K562 (cell line): ENCODE results near the gene NYAP2. TPM values are rescaled to one million over a fixed set of nuclear protein-coding genes. Genes with fewer than 3 reads are reported as not detected.

ENCODE experiments used
- ATAC-seq: fragments of 200-7000 bp; cut with Tn5 transposase; 3 replicates; pipeline ENCODE4 v1.9.1; 2020; ENCODE audit warnings: moderate library complexity
- BruUV-seq: library from RNA; stranded (reverse); fragments of 400-500 nt; replicated peaks from 2 replicates; lab custom pipeline; 2021; lab: Mats Ljungman, UMichigan
- CTCF ChIA-PET: fragments of 300-600 bp; formaldehyde crosslinking; extraction: SDS; loops from one replicate; lab custom pipeline; 2021; ENCODE audit warnings: low intra/inter-chr PET ratio; lab: Yijun Ruan, JAX
- POLR2A ChIA-PET: fragments of 300-600, 350-650 bp; sonication (Branson Sonifier 250); formaldehyde crosslinking; extraction: SDS; loops from one replicate; lab custom pipeline; 2021; ENCODE audit warnings: antibody characterized with exemption, inconsistent platforms; lab: Yijun Ruan, JAX
- DNase-seq, 4 experiments: peaks; one replicate each; pipeline versions ENCODE4 v3.0.0 to v3.0.0-alpha.2; 2011 to 2018; ENCODE audit warnings: low spot score in 3 of 4, mixed read lengths in 3 of 4; ENCODE audit errors: extremely low read depth in 1 of 4
- FAIRE-seq: peaks from 2 replicates; lab custom pipeline; 2011; peaks lifted over from hg19 to GRCh38; lab: Jason Lieb, UNC
- H2AFZ ChIP-seq: 2 replicates; pipeline ENCODE4 v1.6.0; 2011; ENCODE audit warnings: low read depth, low read length, control low read depth, inconsistent platforms
- H3K27ac ChIP-seq: fragments of 200-600 bp; 3 replicates; pipeline ENCODE4 v1.8.0; 2011; ENCODE audit warnings: low read depth, mild to moderate bottlenecking, control low read depth, inconsistent platforms, low read length, moderate library complexity, mixed read lengths; ENCODE audit errors: extremely low read depth
- H3K27me3 ChIP-seq, 2 experiments: fragments of 300-600 bp in 1 of 2; 2 replicates in 1 of 2; 3 replicates in 1 of 2; pipeline versions ENCODE4 v1.6.0 to v1.8.0; 2011; ENCODE audit warnings: inconsistent platforms in 2 of 2, low read length in 2 of 2, mild to moderate bottlenecking in 1 of 2, mixed read lengths in 1 of 2, moderate library complexity in 1 of 2; ENCODE audit not compliant: control insufficient read depth in 2 of 2, insufficient read depth in 2 of 2
- H3K36me3 ChIP-seq: fragments of 300-600 bp; 3 replicates; pipeline ENCODE4 v1.8.0; 2011; ENCODE audit warnings: mild to moderate bottlenecking, low read length, inconsistent platforms; ENCODE audit not compliant: control insufficient read depth, insufficient read depth
- H3K4me1 ChIP-seq, 2 experiments: fragments of 200-600 bp in 1 of 2; replicated peaks in 1 of 2; 2 replicates in 1 of 2; 3 replicates in 1 of 2; pipeline versions ENCODE4 v1.5.1 to v1.8.0; 2011; ENCODE audit warnings: inconsistent platforms in 2 of 2, low read length in 2 of 2, mild to moderate bottlenecking in 1 of 2, mixed read lengths in 1 of 2, moderate library complexity in 1 of 2; ENCODE audit not compliant: control insufficient read depth in 2 of 2, insufficient read depth in 2 of 2
- H3K4me2 ChIP-seq: 2 replicates; pipeline ENCODE4 v1.6.1; 2011; ENCODE audit warnings: low read length, control low read depth, inconsistent platforms, mixed read lengths; ENCODE audit not compliant: insufficient read depth
- H3K4me3 ChIP-seq: fragments of 200-600 bp; sonication (generic), shearing (Covaris generic); 2 replicates; pipeline ENCODE4 v1.5.1; 2016; ENCODE audit warnings: control low read depth, inconsistent platforms
- H3K79me2 ChIP-seq: fragments of 200-600 bp; 3 replicates; pipeline ENCODE4 v1.8.0; 2011; ENCODE audit warnings: low read length, inconsistent platforms; ENCODE audit not compliant: control insufficient read depth, insufficient read depth
- H3K9ac ChIP-seq, 2 experiments: 2 replicates each; pipeline versions ENCODE4 v1.6.0 to v1.6.1; 2011; ENCODE audit warnings: low read depth in 2 of 2, low read length in 2 of 2, control low read depth in 1 of 2, inconsistent platforms in 1 of 2, mild to moderate bottlenecking in 1 of 2, mixed read lengths in 1 of 2; ENCODE audit not compliant: insufficient read depth in 1 of 2
- H3K9me1 ChIP-seq: one replicate; pipeline ENCODE4 v1.6.0; 2011; ENCODE audit warnings: inconsistent platforms, mild to moderate bottlenecking, low read length, moderate library complexity; ENCODE audit not compliant: control insufficient read depth, insufficient read depth
- H3K9me3 ChIP-seq: replicated peaks from 2 replicates; pipeline ENCODE4 v1.5.1; 2011; ENCODE audit warnings: low read depth, low read length, inconsistent platforms; ENCODE audit not compliant: control insufficient read depth, insufficient read depth
- H4K20me1 ChIP-seq: replicated peaks from 2 replicates; pipeline ENCODE4 v1.6.1; 2011; ENCODE audit warnings: low read length, inconsistent platforms, mixed read lengths; ENCODE audit not compliant: control insufficient read depth, insufficient read depth
- IRF9 ChIP-seq: fragments of 450-650 bp; IDR thresholded peaks from 2 replicates; pipeline ENCODE4 v1.6.1; 2016; ENCODE audit warnings: missing biosample characterization, missing genetic modification characterization
- MAZ ChIP-seq, 2 experiments: fragments of 450-650 bp in 1 of 2; sonication (generic) in 1 of 2; formaldehyde crosslinking; IDR thresholded peaks in 1 of 2; conservative IDR thresholded peaks in 1 of 2; 2 replicates each; pipeline versions ENCODE4 v1.4.0 to v1.5.0; 2020; ENCODE audit warnings: mild to moderate bottlenecking in 1 of 2, missing genetic modification reagents in 1 of 2
- MTA1 ChIP-seq: fragments of 450-650 bp; IDR thresholded peaks from 2 replicates; pipeline ENCODE4 v1.6.1; 2017; ENCODE audit warnings: borderline replicate concordance
- RFX1 ChIP-seq: fragments of 450-650 bp; IDR thresholded peaks from 2 replicates; pipeline ENCODE4 v1.6.1; 2016; ENCODE audit warnings: mild to moderate bottlenecking, moderate library complexity
- TBL1XR1 ChIP-seq, 2 experiments: IDR thresholded peaks; 2 replicates each; pipeline ENCODE4 v1.6.1; 2012; ENCODE audit warnings: improper control_type of control experiment in 2 of 2, low read length in 2 of 2, mild to moderate bottlenecking in 1 of 2
- TEAD2 ChIP-seq: fragments of 450-650 bp; IDR thresholded peaks from 2 replicates; pipeline ENCODE4 v1.6.1; 2016; ENCODE audit warnings: missing genetic modification characterization, control low read depth, missing compliant biosample characterization
- ZNF584 ChIP-seq: fragments of 200-800 bp; sonication (Bioruptor generic); IDR thresholded peaks from 2 replicates; pipeline ENCODE4 v1.6.1; 2016; ENCODE audit warnings: low read depth, mild to moderate bottlenecking, missing genetic modification characterization, missing compliant biosample characterization
- WGBS: fragments of 100-300 bp; shearing (Covaris generic); methylation state at CpG from one replicate; pipeline ENCODE4 v1.1.6; 2016; ENCODE audit warnings: low coverage, mixed read lengths; ENCODE audit not compliant: insufficient coverage; ENCODE audit errors: missing lambda C conversion rate; 5-methylcytosine and 5-hydroxymethylcytosine counted together
- in situ Hi-C: fragments of 300-500 bp; cut with MboI; formaldehyde crosslinking; loops from 4 replicates; pipeline ENCODE4 v1.15.0; 2018; ENCODE audit warnings: inconsistent platforms, mixed read lengths
- intact Hi-C: fragments of 100-400 bp; cut with micrococcal nuclease; formaldehyde crosslinking; loops from 2 replicates; pipeline ENCODE4 v1.14.2; 2022
- polyA plus RNA-seq, 8 experiments: library from polyadenylated mRNA; depleted of rRNA in 4 of 8; stranded (reverse) in 5 of 8; unstranded in 3 of 8; fragments of >200 nt; fragmentation: Nextera tagmentation in 2 of 8; fragmentation: Illumina TruSeq in 1 of 8; extraction: Ambion mirVana in 2 of 8; extraction: Trizol in 1 of 8; gene quantifications; 2 replicates each; pipeline versions ENCODE4 v1.2.1 to v1.2.3, GENCODE V29; 2011 to 2014; ENCODE audit warnings: inconsistent platforms in 1 of 8, missing spikeins in 1 of 8
- total RNA-seq, 7 experiments: library from RNA; depleted of rRNA in 6 of 7; stranded (reverse); fragments of >200 nt in 6 of 7; fragmentation: Illumina TruSeq in 2 of 7; extraction: Trizol in 2 of 7; gene quantifications; 2 replicates each; pipeline versions ENCODE4 v1.2.1 to v1.2.3, GENCODE V29; 2011 to 2021; ENCODE audit warnings: low replicate concordance in 1 of 7

The NYAP2 gene
- total and polyA plus RNA-seq, 9 of the 15 experiments (the other 6 are each of a cell fraction or from before 2014, with no cell fraction given), result 0.03 to 0.04 (median 0.04) TPM; not detected in 3

GRCh38 chr2:225616848-225617247, 217.3 kb downstream of the NYAP2 start:
- no peaks in the 10 kb centered on the region for H3K4me1 ChIP-seq
- no peaks in the 10 kb centered on the region for H4K20me1 ChIP-seq
- in situ Hi-C loops (no loop called here), intact Hi-C loops (no loop called here)
- CTCF ChIA-PET, result no interaction called here
- H3K9ac ChIP-seq, result no peak overlapping the region
- no peaks in the 10 kb centered on the region for H3K36me3 ChIP-seq
- H3K9me1 ChIP-seq, result no peaks in the 10 kb centered on the region
- no peaks in the 10 kb centered on the region for H3K27me3 ChIP-seq
- H3K79me2 ChIP-seq, result no peaks in the 10 kb centered on the region
- WGBS, result 7% methylated on average over 2 of the region's 2 CpGs
- no peaks in the 10 kb centered on the region for H3K9me3 ChIP-seq
- BruUV-seq, result no TSS peak
- H3K27ac ChIP-seq, result no peak overlapping the region
- POLR2A ChIA-PET, result no interaction called here
- no peak overlapping the region for H2AFZ ChIP-seq
- no peak overlapping the region for H3K4me3 ChIP-seq
- FAIRE-seq (no peak), DNase-seq (no peak), ATAC-seq (no peak)
- TF ChIP-seq IRF9 (tag), result no peak
- no peak for TF ChIP-seq RFX1
- no peak for TF ChIP-seq ZNF584 (CRISPR knock-in tag)
- no peak for TF ChIP-seq TEAD2 (tag)
- no peak for TF ChIP-seq TBL1XR1 (IDR thresholded peaks at IDR 0.05; ENCODE audit: low read length in 2 of 2)
- TF ChIP-seq MTA1, result no peak
- TF ChIP-seq MAZ (CRISPR knock-in tag; conservative IDR thresholded peaks at IDR 0.05 in 1 of 2, IDR thresholded peaks at IDR 0.05 in 1 of 2), result no peak
- H3K4me2 ChIP-seq, result no peak overlapping the region
